ENCODE data around the gene FGD5.

Gene FGD5

GRCh38 chr3:14976317-14976716 lies 157.6 kb downstream of the FGD5 start:
- DNase-seq (ENCODE audit: low read depth in 2 of 2): no peak

GRCh38 chr3:14980689-14981088 lies 161.9 kb downstream of the FGD5 start:
- no peak for DNase-seq (ENCODE audit: low read depth in 2 of 2)

Data from fibroblast of skin of left biceps (primary cell).